ENCODE results near the gene SMC5. TPM values are rescaled to one million over a fixed set of nuclear protein-coding genes. Genes with fewer than 3 reads are reported as not detected.

The SMC5 gene
- total and polyA plus RNA-seq, 2 of the 8 experiments (the other 6 are each of a cell fraction or from before 2014, with no cell fraction given), result 4.5 to 22.6 TPM

- no peak for FAIRE-seq
- no peak for DNase-seq (ENCODE audit: low read depth in 1 of 2, low spot score in 2 of 2)
These were observed 38.4 kb downstream of the SMC5 start for GRCh38 chr9:70297141-70297540.

More at GRCh38 chr9:70297141-70297540, 38.4 kb downstream of the SMC5 start:
- no peak overlapping the region for H2BK12ac ChIP-seq (ENCODE audit: low read depth, low read length)
- H3K56ac ChIP-seq (replicated peaks; ENCODE audit: insufficient read length, low read depth, low read length), result no peak overlapping the region
- no peak overlapping the region for H2AFZ ChIP-seq (ENCODE audit: low read length)
- H2BK15ac ChIP-seq (ENCODE audit: low read length), result no peak overlapping the region
- TF ChIP-seq, protein P1, sequence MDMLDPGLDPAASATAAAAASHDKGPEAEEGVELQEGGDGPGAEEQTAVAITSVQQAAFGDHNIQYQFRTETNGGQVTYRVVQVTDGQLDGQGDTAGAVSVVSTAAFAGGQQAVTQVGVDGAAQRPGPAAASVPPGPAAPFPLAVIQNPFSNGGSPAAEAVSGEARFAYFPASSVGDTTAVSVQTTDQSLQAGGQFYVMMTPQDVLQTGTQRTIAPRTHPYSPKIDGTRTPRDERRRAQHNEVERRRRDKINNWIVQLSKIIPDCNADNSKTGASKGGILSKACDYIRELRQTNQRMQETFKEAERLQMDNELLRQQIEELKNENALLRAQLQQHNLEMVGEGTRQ (IDR thresholded peaks at IDR 0.05; ENCODE audit: low read length), result no peak
- TF ChIP-seq JUN (IDR thresholded peaks at IDR 0.05; ENCODE audit: low read depth, low read length) (no peak), RBBP5 (IDR thresholded peaks at IDR 0.05; ENCODE audit: borderline replicate concordance, low read depth, low read length) (no peak), TBP (IDR thresholded peaks at IDR 0.05; ENCODE audit: low read depth, low read length) (no peak), PHF8 (conservative IDR thresholded peaks at IDR 0.05; ENCODE audit: low read depth, low read length) (no peak), EP300 (IDR thresholded peaks at IDR 0.05; ENCODE audit: borderline replicate concordance in 1 of 2, low read depth in 2 of 2, low read length in 2 of 2) (no peak)
- TF ChIP-seq, protein P2, sequence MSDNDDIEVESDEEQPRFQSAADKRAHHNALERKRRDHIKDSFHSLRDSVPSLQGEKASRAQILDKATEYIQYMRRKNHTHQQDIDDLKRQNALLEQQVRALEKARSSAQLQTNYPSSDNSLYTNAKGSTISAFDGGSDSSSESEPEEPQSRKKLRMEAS (IDR thresholded peaks at IDR 0.05), result no peak
- H3K18ac ChIP-seq (ENCODE audit: extremely low read depth, low read length), result no peak overlapping the region
- H3K4ac ChIP-seq (replicated peaks; ENCODE audit: insufficient read length, low read depth, low read length), result no peak overlapping the region
- no peak overlapping the region for H4K91ac ChIP-seq (replicated peaks; ENCODE audit: insufficient read length, low read length)
- no peak overlapping the region for H3K9ac ChIP-seq (replicated peaks in 1 of 4; ENCODE audit: extremely low read depth in 1 of 4, low read depth in 3 of 4, low read length in 3 of 4)
- H3K23me2 ChIP-seq (ENCODE audit: low read depth, low read length), result no peaks in the 10 kb centered on the region
- H4K5ac ChIP-seq (ENCODE audit: insufficient read length, low read depth, low read length), result no peak overlapping the region
- H3K9me3 ChIP-seq (ENCODE audit: insufficient read depth in 2 of 2, low read depth in 1 of 2, low read length in 1 of 2), result 0 out of 4 replicates have a peak, but pooled peaks cover 0 to 3% of the 10 kb centered on the region in 2 experiments
- H3K23ac ChIP-seq (ENCODE audit: insufficient read length), result no peak overlapping the region
- no peaks in the 10 kb centered on the region for H3K79me2 ChIP-seq (ENCODE audit: control insufficient read depth in 1 of 2, insufficient read depth in 2 of 2, low read length in 2 of 2)
- H2AK5ac ChIP-seq (ENCODE audit: low read depth, low read length), result no peak overlapping the region
- no peak overlapping the region for H2BK120ac ChIP-seq (replicated peaks; ENCODE audit: low read depth, low read length)
- WGBS, 2 experiments (ENCODE audit: extremely low coverage in 1 of 2, insufficient coverage in 1 of 2, insufficient read length in 1 of 2, insufficient replicate concordance in 2 of 2, low coverage in 1 of 2, low lambda C conversion rate in 2 of 2, missing lambda C conversion rate in 1 of 2), result 86% methylated on average over 1 of the region's 1 CpG; no CpG with 5 or more reads in 1 of the 2 experiments
- no peak overlapping the region for H2BK5ac ChIP-seq (ENCODE audit: low read depth, low read length)
- no peaks in the 10 kb centered on the region for H3K79me1 ChIP-seq (ENCODE audit: low read depth, low read length)
- H4K8ac ChIP-seq (ENCODE audit: extremely low read depth, insufficient read depth, low read length), result no peak overlapping the region
- CTCF ChIA-PET (ENCODE audit: partially characterized antibody), result no interaction called here
- H3K4me2 ChIP-seq (ENCODE audit: insufficient read depth in 1 of 2, low read depth in 2 of 2, low read length in 2 of 2), result no peak overlapping the region
- no peak overlapping the region for H3K27ac ChIP-seq (ENCODE audit: low read depth, low read length)
- no peaks in the 10 kb centered on the region for H4K20me1 ChIP-seq (replicated peaks in 1 of 2; ENCODE audit: control insufficient read depth in 1 of 2, insufficient read depth in 2 of 2, low read length in 2 of 2)
- H3K4me3 ChIP-seq (ENCODE audit: extremely low read depth in 1 of 4, insufficient read depth in 2 of 4, low read depth in 3 of 4, low read length in 4 of 4), result no peak overlapping the region
- H2BK20ac ChIP-seq (ENCODE audit: low read length), result no peak overlapping the region
- no peaks in the 10 kb centered on the region for H3K27me3 ChIP-seq (replicated peaks in 1 of 4; ENCODE audit: control insufficient read depth in 3 of 4, extremely low read depth in 1 of 4, insufficient read depth in 3 of 4, low read length in 3 of 4)
- POLR2A ChIA-PET (ENCODE audit: partially characterized antibody), result no interaction called here
- peaks cover 2 to 20% (median 9%) of the 10 kb centered on the region in 4 experiments; a peak in 4 of 8 replicates for H3K36me3 ChIP-seq (ENCODE audit: control insufficient read depth in 2 of 4, insufficient read depth in 4 of 4, low read length in 3 of 4)
- H3K4me1 ChIP-seq (replicated peaks in 1 of 4; ENCODE audit: control insufficient read depth in 3 of 4, insufficient read depth in 4 of 4, low read length in 3 of 4), result no peaks in the 10 kb centered on the region
- H3K14ac ChIP-seq (ENCODE audit: insufficient read length), result no peak overlapping the region
